OCI-LY7 (cell line): Measurements from ENCODE around the gene HBA2. TPM values are rescaled to one million over a fixed set of nuclear protein-coding genes. Genes with fewer than 3 reads are reported as not detected.

ENCODE experiments used
- BruUV-seq: library from RNA; stranded (reverse); fragments of 400-500 nt; replicated peaks from 2 replicates; lab custom pipeline; 2021; lab: Mats Ljungman, UMichigan
- CTCF ChIA-PET: fragments of 300-600 bp; sonication (Branson Sonifier 250); formaldehyde crosslinking; loops from one replicate; lab custom pipeline; 2022; ENCODE audit warnings: antibody characterized with exemption; ENCODE audit not compliant: unreplicated experiment; lab: Charles Lee
- POLR2A ChIA-PET: fragments of 300-600 bp; sonication (Branson Sonifier 250); formaldehyde crosslinking; loops from one replicate; lab custom pipeline; 2022; ENCODE audit warnings: antibody characterized with exemption; lab: Charles Lee
- DNase-seq: peaks from one replicate; pipeline ENCODE4 v3.0.0-alpha.2; 2015; ENCODE audit warnings: low spot score
- H2AFZ ChIP-seq: fragments of 200-600 bp; sonication (generic), shearing (Covaris generic); 2 replicates; pipeline ENCODE4 v1.6.1; 2014; ENCODE audit warnings: mild to moderate bottlenecking, antibody characterized with exemption, low read length, moderate library complexity
- H3K27ac ChIP-seq: fragments of 200-600 bp; sonication (generic); 2 replicates; pipeline ENCODE4 v1.5.1; 2014; ENCODE audit warnings: mixed run types, low read depth, mild to moderate bottlenecking, moderate library complexity, low read length, inconsistent platforms; ENCODE audit not compliant: poor library complexity, severe bottlenecking
- H3K36me3 ChIP-seq: fragments of 200-600 bp; sonication (generic); 2 replicates; pipeline ENCODE4 v1.6.1; 2014; ENCODE audit warnings: mild to moderate bottlenecking, antibody characterized with exemption, low read length, moderate library complexity, mixed read lengths; ENCODE audit not compliant: insufficient read depth
- H3K4me1 ChIP-seq: fragments of 200-600 bp; sonication (generic); 2 replicates; pipeline ENCODE4 v1.5.1; 2014; ENCODE audit warnings: mild to moderate bottlenecking, low read length; ENCODE audit not compliant: insufficient read depth, poor library complexity, severe bottlenecking
- H3K4me2 ChIP-seq: fragments of 200-600 bp; sonication (generic); 2 replicates; pipeline ENCODE4 v1.6.1; 2014; ENCODE audit warnings: mild to moderate bottlenecking, low read length
- H3K4me3 ChIP-seq: fragments of 200-600 bp; sonication (generic); 2 replicates; pipeline ENCODE4 v1.5.1; 2014; ENCODE audit warnings: mild to moderate bottlenecking, low read depth, low read length; ENCODE audit not compliant: poor library complexity, severe bottlenecking
- H3K79me2 ChIP-seq: fragments of 200-600 bp; sonication (generic); 2 replicates; pipeline ENCODE4 v1.6.1; 2016; ENCODE audit warnings: low read depth, mild to moderate bottlenecking, low read length, moderate library complexity, mixed read lengths; ENCODE audit not compliant: insufficient read depth
- H3K9me2 ChIP-seq: fragments of 200-600 bp; sonication (generic); 2 replicates; pipeline ENCODE4 v1.6.1; 2016; ENCODE audit warnings: mild to moderate bottlenecking, low read length, mixed read lengths; ENCODE audit not compliant: insufficient read depth
- H3K9me3 ChIP-seq: fragments of 200-600 bp; sonication (generic); 2 replicates; pipeline ENCODE4 v1.6.1; 2014; ENCODE audit warnings: mild to moderate bottlenecking, mixed run types, low read length, mixed read lengths
- H4K20me1 ChIP-seq: fragments of 200-600 bp; sonication (generic); 2 replicates; pipeline ENCODE4 v1.6.1; 2014; ENCODE audit warnings: mild to moderate bottlenecking, antibody characterized with exemption, low read length, moderate library complexity, mixed read lengths; ENCODE audit not compliant: insufficient read depth
- EZH2phosphoT487 ChIP-seq: fragments of 200-600 bp; sonication (generic); IDR thresholded peaks from 2 replicates; pipeline ENCODE4 v1.6.1; 2018; ENCODE audit warnings: low read depth, borderline replicate concordance, mild to moderate bottlenecking, mixed run types, antibody characterized with exemption, low read length, moderate library complexity, mixed read lengths
- intact Hi-C: fragments of 100-400 bp; cut with micrococcal nuclease; formaldehyde crosslinking; loops from one replicate; pipeline ENCODE4 v1.10.0; 2022; ENCODE audit not compliant: unreplicated experiment
- total RNA-seq, 2 experiments: library from RNA; depleted of rRNA in 1 of 2; stranded (reverse); fragments of >200 nt in 1 of 2; shearing (Covaris generic) in 1 of 2; gene quantifications; 2 replicates each; pipeline ENCODE4 v1.2.3, GENCODE V29; 2014 to 2022
- TF ChIP-seq, protein P1 (sequence below): fragments of 200-600 bp; sonication (generic); conservative IDR thresholded peaks from 2 replicates; pipeline ENCODE4 v1.5.1; 2014; ENCODE audit warnings: mild to moderate bottlenecking, antibody characterized with exemption, low read length, moderate library complexity, mixed read lengths

The HBA2 gene
- total RNA-seq, 2 experiments from 2014 or later, result not detected

- DNase-seq, result peak; percentile 76
- peak overlapping the region; percentile 26; the same call in 1 of the 2 replicates for H3K4me2 ChIP-seq
- H3K4me1 ChIP-seq, result peaks cover 4% of the 10 kb centered on the region
- no peaks in the 10 kb centered on the region for H4K20me1 ChIP-seq
- CTCF ChIA-PET, result no interaction called here
- H3K9me3 ChIP-seq, result no peaks in the 10 kb centered on the region
- H3K27ac ChIP-seq, result no peak overlapping the region
- TF ChIP-seq EZH2phosphoT487, result no peak
- TF ChIP-seq, protein P1, sequence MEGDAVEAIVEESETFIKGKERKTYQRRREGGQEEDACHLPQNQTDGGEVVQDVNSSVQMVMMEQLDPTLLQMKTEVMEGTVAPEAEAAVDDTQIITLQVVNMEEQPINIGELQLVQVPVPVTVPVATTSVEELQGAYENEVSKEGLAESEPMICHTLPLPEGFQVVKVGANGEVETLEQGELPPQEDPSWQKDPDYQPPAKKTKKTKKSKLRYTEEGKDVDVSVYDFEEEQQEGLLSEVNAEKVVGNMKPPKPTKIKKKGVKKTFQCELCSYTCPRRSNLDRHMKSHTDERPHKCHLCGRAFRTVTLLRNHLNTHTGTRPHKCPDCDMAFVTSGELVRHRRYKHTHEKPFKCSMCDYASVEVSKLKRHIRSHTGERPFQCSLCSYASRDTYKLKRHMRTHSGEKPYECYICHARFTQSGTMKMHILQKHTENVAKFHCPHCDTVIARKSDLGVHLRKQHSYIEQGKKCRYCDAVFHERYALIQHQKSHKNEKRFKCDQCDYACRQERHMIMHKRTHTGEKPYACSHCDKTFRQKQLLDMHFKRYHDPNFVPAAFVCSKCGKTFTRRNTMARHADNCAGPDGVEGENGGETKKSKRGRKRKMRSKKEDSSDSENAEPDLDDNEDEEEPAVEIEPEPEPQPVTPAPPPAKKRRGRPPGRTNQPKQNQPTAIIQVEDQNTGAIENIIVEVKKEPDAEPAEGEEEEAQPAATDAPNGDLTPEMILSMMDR, result no peak
- intact Hi-C loops, result loop anchor here (1.0 kb wide), 1 partner anchor 64 kb away; no protein-coding TSS in a partner anchor
- no TSS peak for BruUV-seq
- no peaks in the 10 kb centered on the region for H3K79me2 ChIP-seq
- no peak overlapping the region for H3K4me3 ChIP-seq
- POLR2A ChIA-PET, result interaction anchor here (1.3 kb wide), 1 partner anchor 12 kb away, joined by 3 read pairs; no protein-coding TSS in a partner anchor
- H3K9me2 ChIP-seq, result no peaks in the 10 kb centered on the region
- H2AFZ ChIP-seq, result no peak overlapping the region
- H3K36me3 ChIP-seq, result peaks cover 25% of the 10 kb centered on the region
These were observed 8.2 kb downstream of the HBA2 start for GRCh38 chr16:180681-181564.

GRCh38 chr16:181565-182021 is 8.9 kb downstream of the HBA2 start:
- POLR2A ChIA-PET, result interaction anchor here (1.3 kb wide), 1 partner anchor 13 kb away, joined by 3 read pairs; no protein-coding TSS in a partner anchor

More at GRCh38 chr16:181565-182021, 8.9 kb downstream of the HBA2 start:
- no peaks in the 10 kb centered on the region for H3K9me3 ChIP-seq
- H3K79me2 ChIP-seq, result no peaks in the 10 kb centered on the region
- CTCF ChIA-PET, result no interaction called here
- peaks cover 26% of the 10 kb centered on the region for H3K36me3 ChIP-seq
- no peak overlapping the region for H3K27ac ChIP-seq
- no peak overlapping the region for H2AFZ ChIP-seq
- no TSS peak for BruUV-seq
- intact Hi-C loops, result loop anchor here (1.0 kb wide), 1 partner anchor 64 kb away; no protein-coding TSS in a partner anchor
- TF ChIP-seq, protein P1, result peak; percentile 91
- TF ChIP-seq EZH2phosphoT487, result no peak
- no peaks in the 10 kb centered on the region for H4K20me1 ChIP-seq
- peaks cover 4% of the 10 kb centered on the region for H3K4me1 ChIP-seq
- H3K9me2 ChIP-seq, result no peaks in the 10 kb centered on the region
- H3K4me2 ChIP-seq, result no peak overlapping the region
- DNase-seq, result no peak
- no peak overlapping the region for H3K4me3 ChIP-seq
